GM19193 (cell line): ENCODE data around the gene DAAM2.

Experiments used
- POLR2A ChIP-seq: IDR thresholded peaks from 4 replicates; pipeline ENCODE4 v1.6.1; 2011; ENCODE audit not compliant: insufficient read depth, insufficient read length; ENCODE audit errors: extremely low read depth

The DAAM2 gene

DNA sequence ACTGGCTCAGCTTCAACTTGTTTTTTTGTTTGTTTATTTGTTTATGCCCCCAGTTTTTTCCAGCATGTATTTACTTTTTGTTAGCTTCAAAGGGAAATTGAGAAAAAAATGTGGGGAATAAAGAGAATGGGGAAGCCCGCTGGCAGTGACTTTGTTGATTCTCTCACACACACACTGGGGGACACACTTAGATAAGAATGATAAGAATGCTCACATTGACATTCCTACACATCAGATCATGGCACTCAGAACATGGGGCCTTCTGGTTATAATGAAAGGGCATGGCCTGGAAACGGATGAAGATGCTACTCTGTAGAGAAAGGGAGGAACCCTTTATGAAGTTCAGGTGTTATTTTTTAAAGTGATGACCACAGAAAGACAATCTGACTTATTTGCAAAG, 15.6 kb upstream of the DAAM2 start:
- no peak for TF ChIP-seq POLR2A

DNA sequence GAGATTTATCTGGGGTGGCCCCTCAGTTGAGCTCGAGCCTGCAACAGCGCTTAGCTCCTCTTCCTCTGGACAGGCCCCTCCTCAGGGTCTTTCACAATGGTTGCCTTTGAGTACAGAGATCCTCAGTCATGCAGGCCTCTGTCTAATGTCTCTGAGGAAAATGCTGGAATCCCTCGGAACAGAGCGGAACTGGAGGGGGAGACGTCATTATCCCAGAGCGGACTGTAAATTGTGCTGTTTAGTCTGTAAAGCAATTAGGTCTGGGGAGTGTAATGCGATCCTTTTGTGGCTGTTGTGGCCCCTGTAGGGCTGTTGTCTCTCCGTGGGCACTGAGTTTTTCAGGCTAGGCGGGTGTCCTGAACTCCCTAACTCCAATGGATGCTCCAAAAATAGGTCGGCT, 15.0 kb upstream of the DAAM2 start:
- no peak for TF ChIP-seq POLR2A

DNA sequence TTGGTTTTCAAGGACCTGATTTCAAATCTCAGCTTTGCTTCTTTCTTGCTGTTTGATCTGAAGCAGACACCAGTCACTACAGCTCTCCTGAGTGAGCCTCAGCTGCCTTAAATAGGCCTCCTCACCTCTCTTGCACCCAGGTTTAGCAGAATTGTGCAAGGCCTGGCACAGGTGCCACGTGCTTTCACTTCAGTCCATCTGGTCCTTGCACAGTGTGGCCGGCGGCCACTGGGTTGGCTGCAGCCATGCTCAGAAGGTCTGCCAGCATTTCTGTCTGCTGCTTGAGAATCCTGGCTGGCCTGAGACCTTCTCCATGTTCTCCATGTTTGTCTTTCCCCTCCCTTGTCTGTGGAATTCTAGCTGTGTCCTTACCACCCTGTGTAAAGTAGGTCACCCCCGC, 14.5 kb upstream of the DAAM2 start:
- no peak for TF ChIP-seq POLR2A

DNA sequence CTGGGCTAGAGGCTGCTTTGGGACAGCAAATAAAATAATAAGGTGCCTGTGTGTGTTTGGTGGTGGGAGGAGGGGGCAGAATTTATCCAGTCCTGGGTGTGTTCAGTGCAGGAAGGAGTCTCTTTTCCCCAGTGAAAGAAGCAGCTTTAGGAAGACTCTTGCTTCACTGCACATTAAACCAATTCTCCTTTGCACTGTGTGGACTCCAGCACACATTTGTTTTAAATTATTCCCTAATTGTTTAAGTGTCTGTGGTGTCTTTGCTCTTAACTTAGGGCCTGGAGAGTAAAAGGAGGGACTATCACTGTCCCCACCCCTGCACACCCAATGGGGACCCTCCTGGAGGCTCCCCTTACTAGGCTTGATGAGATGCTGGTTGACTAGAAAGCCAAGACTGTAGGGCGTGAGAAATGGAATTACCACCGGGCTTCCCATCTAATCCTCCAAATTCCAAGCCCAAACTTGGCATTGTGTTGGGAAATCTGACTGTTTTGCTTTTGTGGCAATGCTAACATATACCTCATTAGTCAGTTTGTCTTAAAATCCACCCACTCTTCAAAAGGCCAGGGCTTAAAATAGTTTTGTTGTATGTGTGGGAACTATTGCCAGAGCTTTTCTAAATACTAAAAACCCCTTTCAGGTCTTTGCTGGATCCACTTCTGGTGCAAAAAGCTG, 13.5 kb upstream of the DAAM2 start:
- TF ChIP-seq POLR2A: no peak

DNA sequence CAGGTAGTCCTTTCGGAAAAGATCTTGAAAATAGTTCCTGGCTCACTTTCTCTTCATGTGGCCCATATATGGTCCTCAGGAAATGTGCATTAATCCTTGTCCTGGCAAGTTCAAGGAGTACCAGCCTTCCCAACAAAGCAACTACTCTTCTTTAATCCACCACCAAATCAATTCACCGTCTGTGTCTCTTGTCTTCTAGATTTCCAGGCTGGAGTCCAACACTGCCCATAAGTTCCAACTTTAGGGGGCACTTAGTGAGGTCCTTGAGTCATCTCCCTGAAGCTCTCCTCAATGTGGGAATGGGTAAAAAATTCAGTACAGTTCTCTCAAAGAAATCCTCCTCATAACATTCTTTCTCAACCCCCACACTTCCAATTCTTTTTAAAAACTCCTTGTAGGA, 6.9 kb upstream of the DAAM2 start:
- TF ChIP-seq POLR2A: no peak

DNA sequence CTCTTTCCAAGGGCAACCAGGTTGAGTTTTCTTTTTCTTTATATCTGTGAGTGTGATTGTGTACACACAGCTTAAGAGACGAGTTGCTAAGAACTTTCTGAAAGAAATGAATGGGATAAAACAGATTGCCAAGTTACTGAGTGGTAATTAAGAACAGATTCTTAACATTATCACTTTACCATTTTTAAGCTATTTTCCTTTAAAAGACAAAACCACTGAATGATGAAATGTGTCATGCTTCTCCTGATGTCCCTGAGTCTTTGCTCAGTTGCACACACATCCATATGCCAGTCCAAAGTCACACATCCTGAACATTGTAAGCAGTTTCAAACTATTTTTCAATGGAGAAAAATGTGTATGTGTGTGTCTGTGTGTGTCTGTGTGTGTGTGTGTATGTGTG, 5.5 kb upstream of the DAAM2 start:
- TF ChIP-seq POLR2A: no peak

DNA sequence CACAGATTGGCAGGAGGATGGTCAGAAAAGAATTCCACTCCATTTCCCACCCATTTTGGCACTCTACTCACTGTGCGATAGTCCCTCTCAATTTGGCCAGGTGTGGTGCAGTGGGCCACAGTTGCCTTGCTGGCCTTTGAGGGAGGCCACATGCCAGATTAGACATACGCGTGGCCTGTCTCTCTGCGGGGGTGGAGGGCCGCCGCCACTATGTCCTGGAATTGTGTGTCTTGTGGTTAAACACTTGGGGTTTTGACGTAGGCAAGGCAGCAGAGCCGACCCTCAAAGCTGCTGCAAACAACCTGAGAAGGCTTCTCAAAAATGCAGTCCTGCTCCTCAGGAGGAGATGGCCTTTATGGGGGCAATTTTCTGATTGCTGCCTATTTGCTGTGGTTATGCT, 4.9 kb upstream of the DAAM2 start:
- TF ChIP-seq POLR2A: no peak

DNA sequence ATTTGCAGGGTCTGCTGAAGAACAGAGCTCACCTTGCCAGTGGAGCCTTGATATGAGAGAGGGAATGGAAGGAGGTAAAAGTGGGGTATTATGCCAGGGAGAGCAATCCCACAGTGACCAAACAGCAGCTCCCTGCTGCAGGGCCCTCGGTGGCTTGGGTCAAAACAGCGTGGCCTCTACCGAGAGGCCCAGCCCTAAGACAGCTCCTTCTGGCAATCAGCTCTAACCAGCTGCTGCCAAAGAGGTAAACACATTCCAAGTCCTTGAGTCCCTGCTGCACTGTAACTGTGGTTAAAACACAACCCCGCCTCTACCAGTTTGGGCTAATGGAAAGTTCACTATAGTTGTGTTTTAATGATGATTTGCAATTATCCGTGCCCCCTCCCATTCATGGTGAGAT, 1.4 kb upstream of the DAAM2 start:
- TF ChIP-seq POLR2A: no peak

DNA sequence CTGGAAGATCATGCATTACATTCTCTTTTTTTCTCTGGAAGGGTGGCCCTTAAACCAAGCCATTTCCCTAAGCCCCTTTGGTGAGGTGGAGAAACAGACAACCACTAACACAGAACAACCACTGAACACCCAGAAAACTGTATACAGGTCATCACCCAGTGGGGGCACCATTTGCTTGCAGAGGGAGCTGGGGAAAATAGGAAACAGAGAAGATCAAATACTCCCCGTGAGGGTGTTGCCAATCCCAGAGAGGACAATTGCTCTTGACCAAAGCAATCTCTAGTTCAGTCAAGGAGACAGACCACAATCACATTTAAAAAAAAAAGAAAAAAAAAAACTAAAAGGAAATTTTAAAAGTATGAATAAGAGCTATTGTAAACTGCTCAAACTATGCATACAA, 865 bp upstream of the DAAM2 start:
- no peak for TF ChIP-seq POLR2A

DNA sequence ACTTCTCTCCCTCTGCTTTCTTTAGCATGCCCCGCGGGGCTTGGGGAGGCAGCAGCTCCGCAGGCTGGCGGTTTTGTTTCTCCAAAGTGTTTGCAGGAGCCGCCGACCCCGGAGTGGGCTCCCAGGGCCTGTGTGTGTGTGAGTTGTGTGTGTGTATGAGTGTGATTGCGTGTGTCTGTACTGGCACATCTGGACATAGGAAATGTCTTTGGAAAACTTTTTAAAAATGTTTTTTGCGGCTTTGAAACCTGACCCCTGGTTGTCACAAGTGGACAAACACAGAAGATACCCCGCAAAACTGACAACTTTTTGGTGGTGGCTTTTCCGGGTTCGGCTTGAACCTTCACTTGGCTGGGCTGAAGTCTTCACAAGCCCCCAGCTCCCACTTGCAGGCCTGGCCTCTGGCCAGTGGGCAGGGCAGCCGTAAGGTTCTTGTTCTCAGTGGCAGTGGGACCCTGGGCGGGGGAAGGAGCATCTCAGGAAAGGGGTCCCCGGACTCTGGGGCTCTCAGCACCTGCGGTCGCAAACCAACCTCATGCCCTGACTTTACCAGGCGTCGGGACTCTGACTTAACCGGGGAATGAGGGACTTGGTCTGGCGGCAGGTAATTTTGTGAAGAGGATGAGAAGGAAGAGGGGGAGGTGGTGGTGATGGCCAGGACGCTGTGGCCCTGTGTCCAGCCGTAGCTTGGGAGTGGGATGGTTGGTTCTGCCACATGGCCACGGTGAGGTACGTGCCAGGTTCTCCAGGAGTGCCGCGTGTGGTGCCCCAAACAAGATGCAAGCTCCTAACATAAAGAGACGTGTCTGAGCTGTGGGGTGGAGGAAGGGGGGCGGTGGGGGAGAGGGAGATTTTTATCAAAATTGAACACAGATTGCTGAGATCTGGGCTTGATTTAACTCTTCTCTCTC, 619 bp downstream of the DAAM2 start:
- TF ChIP-seq POLR2A: no peak

DNA sequence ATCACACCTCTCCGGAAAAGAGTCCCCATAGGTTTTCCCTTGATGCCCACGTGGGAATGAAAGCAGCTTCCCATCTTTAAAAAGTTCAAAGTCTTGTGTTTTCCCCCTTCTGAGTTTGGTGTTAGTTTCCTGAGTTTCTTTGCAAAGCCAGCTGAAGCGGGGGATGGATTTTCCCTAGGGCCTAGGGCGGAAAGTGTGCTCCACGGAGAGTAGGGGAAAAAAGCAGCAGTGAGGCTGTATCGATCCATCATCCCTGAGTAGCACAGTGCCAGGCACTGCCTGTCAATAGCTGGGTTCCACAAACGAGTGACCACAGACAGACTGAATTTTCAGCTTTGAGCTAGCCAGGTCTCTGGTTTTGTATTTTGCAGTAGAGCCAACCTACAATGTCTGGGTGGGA, 1.3 kb downstream of the DAAM2 start:
- TF ChIP-seq POLR2A: no peak

DNA sequence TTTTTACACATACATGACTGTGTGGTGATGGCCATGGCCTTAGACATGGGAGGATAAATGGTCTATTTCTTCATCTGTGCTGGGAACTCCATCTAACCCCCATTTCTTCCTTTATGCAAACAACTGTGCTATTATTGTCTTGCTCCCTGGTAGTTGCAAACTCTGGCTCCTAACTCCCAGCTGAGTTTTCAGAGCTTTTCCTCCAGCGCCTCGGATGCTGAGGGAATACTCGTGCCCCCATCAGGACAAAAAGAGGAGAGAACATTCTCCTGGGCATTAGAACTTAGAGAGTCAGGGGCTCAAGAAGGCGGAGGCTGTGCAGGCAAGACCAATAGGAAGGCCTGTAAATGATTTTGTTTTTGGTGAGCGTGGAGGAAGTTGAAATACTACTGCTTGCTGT, 2.1 kb downstream of the DAAM2 start:
- no peak for TF ChIP-seq POLR2A

DNA sequence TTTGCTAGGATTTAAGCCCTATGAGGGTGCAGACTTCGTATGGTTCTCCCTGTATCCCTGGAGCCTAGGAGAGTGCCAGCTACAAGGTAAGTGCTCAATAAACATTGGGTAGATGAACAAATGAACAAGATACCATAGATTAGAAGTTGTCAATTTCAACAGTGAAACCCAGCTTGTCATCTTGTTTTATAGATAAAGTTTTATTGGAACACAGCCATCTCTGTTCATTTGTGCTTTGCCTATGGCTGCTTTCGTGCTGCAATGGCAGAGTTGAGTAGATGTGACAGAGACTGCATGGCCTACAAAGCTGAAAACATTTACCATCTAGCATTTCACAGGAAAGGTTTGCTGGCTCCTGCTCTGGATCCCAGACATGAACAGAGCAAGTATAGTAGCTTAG, 5.6 kb downstream of the DAAM2 start:
- TF ChIP-seq POLR2A: no peak

DNA sequence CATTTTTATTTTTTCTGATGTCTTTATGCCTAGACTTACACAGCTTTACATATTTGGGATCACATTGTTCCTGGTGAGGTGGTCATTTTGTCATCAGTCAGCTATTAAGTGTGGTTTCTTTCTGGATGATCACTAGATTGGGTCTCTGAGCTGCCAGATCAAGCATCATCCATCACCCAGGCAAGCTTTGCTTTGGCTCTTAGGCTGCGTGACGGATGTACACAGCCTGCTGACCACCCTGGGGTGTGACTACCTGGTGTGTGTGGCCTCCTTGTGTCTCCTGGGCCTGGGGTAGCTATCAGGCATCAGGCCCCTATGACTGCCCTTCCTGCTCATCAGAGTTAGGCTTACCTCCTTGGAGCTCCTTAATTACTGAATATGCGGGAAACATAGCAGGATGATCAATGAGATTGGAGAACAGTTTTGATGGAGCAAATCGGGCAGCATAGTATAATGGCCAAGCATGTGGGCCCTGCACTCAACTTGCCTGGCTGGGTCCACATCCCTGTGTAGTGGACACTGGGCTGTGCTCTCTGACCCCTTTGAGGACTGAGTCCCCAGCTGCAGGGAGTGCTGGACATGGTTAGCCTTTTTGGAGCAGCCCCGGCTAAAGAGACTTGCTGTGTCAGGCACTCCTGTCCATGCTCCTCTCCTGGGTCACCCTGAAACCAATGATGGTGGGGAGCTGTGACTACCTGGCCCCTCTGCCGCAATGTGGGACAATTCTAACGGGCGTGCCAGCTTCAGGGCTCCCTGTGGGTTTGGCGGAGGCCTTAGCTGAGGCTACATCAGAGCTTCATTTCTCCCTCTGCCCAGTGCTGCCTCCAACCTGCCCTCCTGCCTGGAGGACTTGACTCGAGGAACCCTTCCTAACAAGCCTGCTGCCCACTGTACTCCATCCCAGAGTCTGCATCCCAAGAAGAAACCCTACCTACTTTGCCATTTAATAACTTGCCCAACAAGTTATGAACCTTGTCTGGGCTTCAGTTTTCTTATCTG, 8.2 kb downstream of the DAAM2 start:
- TF ChIP-seq POLR2A: no peak
